GM12878 (cell line): Measurements from ENCODE around the gene FBXW8. TPM values are rescaled to one million over a fixed set of nuclear protein-coding genes. Genes with fewer than 3 reads are reported as not detected.

Experiments
- ATAC-seq: fragments of 200-7000 bp; cut with Tn5 transposase; 3 replicates; pipeline ENCODE4 v1.9.1; 2020; ENCODE audit warnings: mild to moderate bottlenecking, moderate library complexity
- BruUV-seq: library from RNA; stranded (reverse); fragments of 400-500 nt; replicated peaks from 2 replicates; lab custom pipeline; 2021; lab: Mats Ljungman, UMichigan
- CTCF ChIA-PET: fragments of 300-600 bp; sonication (Branson Sonifier 250); formaldehyde crosslinking; extraction: SDS; loops from one replicate; lab custom pipeline; 2021; ENCODE audit warnings: inconsistent platforms; lab: Yijun Ruan, JAX
- POLR2A ChIA-PET: fragments of 350-600 bp; formaldehyde crosslinking; extraction: SDS; loops from one replicate; lab custom pipeline; 2021; ENCODE audit warnings: inconsistent platforms; lab: Charles Lee
- RAD21 ChIA-PET: fragments of 300-600 bp; sonication (Branson Sonifier 250); formaldehyde crosslinking; loops from one replicate; lab custom pipeline; 2023; ENCODE audit warnings: antibody characterized with exemption; ENCODE audit not compliant: unreplicated experiment; lab: Charles Lee
- SMC1A ChIA-PET: fragments of 300-600 bp; sonication (Branson Sonifier 250); formaldehyde crosslinking; loops from one replicate; lab custom pipeline; 2023; ENCODE audit not compliant: unreplicated experiment, uncharacterized antibody; lab: Charles Lee
- DNase-seq: peaks from one replicate; pipeline ENCODE4 v3.0.0-alpha.2; 2011; ENCODE audit warnings: low read depth, low spot score
- FAIRE-seq: peaks from 3 replicates; lab custom pipeline; 2011; peaks lifted over from hg19 to GRCh38; lab: Jason Lieb, UNC
- H2AFZ ChIP-seq: 2 replicates; pipeline ENCODE4 v1.6.0; 2011; ENCODE audit warnings: low read depth, low read length, control low read depth; ENCODE audit not compliant: control insufficient read depth
- H3K27ac ChIP-seq: 2 replicates; pipeline ENCODE4 v1.5.1; 2011; ENCODE audit warnings: control low read depth; ENCODE audit not compliant: control insufficient read depth, insufficient read depth
- H3K27me3 ChIP-seq, 2 experiments: replicated peaks in 1 of 2; 2 replicates each; pipeline versions ENCODE4 v1.6.0 to v1.6.1; 2011; ENCODE audit warnings: low read length in 1 of 2; ENCODE audit not compliant: control insufficient read depth in 2 of 2, insufficient read depth in 2 of 2
- H3K36me3 ChIP-seq, 2 experiments: 2 replicates each; pipeline ENCODE4 v1.5.1; 2011; ENCODE audit warnings: low read length in 1 of 2; ENCODE audit not compliant: control insufficient read depth in 2 of 2, insufficient read depth in 2 of 2
- H3K4me1 ChIP-seq: 2 replicates; pipeline ENCODE4 v1.6.1; 2011; ENCODE audit warnings: mild to moderate bottlenecking, low read length, moderate library complexity, mixed read lengths; ENCODE audit not compliant: control insufficient read depth, insufficient read depth
- H3K4me2 ChIP-seq: 2 replicates; pipeline ENCODE4 v1.6.0; 2011; ENCODE audit warnings: control low read depth; ENCODE audit not compliant: control insufficient read depth, insufficient read depth
- H3K4me3 ChIP-seq: fragments of 200-600 bp; sonication (generic); 2 replicates; pipeline ENCODE4 v1.5.1; 2016
- H3K79me2 ChIP-seq: 2 replicates; pipeline ENCODE4 v1.6.0; 2011; ENCODE audit warnings: low read length; ENCODE audit not compliant: control insufficient read depth, insufficient read depth
- H3K9ac ChIP-seq: 2 replicates; pipeline ENCODE4 v1.8.0; 2011; ENCODE audit warnings: low read length, control low read depth, mixed read lengths; ENCODE audit not compliant: control insufficient read depth, insufficient read depth
- H3K9me3 ChIP-seq: replicated peaks from 3 replicates; pipeline ENCODE4 v1.5.1; 2011; ENCODE audit warnings: mild to moderate bottlenecking, low read length; ENCODE audit not compliant: control insufficient read depth, insufficient read depth
- H4K20me1 ChIP-seq: 2 replicates; pipeline ENCODE4 v1.6.0; 2011; ENCODE audit not compliant: control insufficient read depth, insufficient read depth
- BMI1 ChIP-seq: fragments of 450-650 bp; IDR thresholded peaks from 2 replicates; pipeline ENCODE4 v1.6.1; 2016; ENCODE audit warnings: mild to moderate bottlenecking, moderate library complexity, borderline replicate concordance
- CBX5 ChIP-seq: sonication (generic); IDR thresholded peaks from 2 replicates; pipeline ENCODE4 v1.6.1; 2016; ENCODE audit warnings: low read depth, moderate library complexity, mild to moderate bottlenecking, inconsistent platforms
- CHD2 ChIP-seq: IDR thresholded peaks from 2 replicates; pipeline ENCODE4 v1.6.1; 2011; ENCODE audit warnings: low read depth, low read length, improper control_type of control experiment, borderline replicate concordance
- ETV6 ChIP-seq, 2 experiments: fragments of 450-650 bp in 1 of 2; IDR thresholded peaks in 1 of 2; conservative IDR thresholded peaks in 1 of 2; 2 replicates each; pipeline ENCODE4 v1.6.1; 2014; ENCODE audit warnings: antibody characterized with exemption in 1 of 2, borderline replicate concordance in 1 of 2, low read depth in 1 of 2, mild to moderate bottlenecking in 1 of 2, moderate library complexity in 1 of 2
- MYC ChIP-seq: IDR thresholded peaks from 2 replicates; pipeline ENCODE4 v1.6.1; 2011; ENCODE audit warnings: mild to moderate bottlenecking, low read length, moderate library complexity, inconsistent platforms; ENCODE audit not compliant: insufficient read depth, insufficient replicate concordance, insufficient read length, severe bottlenecking
- NRF1 ChIP-seq: conservative IDR thresholded peaks from 2 replicates; pipeline ENCODE4 v1.6.1; 2011; ENCODE audit warnings: mild to moderate bottlenecking, low read depth, low read length, improper control_type of control experiment
- SIX5 ChIP-seq: IDR thresholded peaks from 2 replicates; pipeline ENCODE4 v1.6.1; 2011; ENCODE audit warnings: mild to moderate bottlenecking, low read depth, low read length, moderate library complexity; ENCODE audit not compliant: severe bottlenecking
- SMC3 ChIP-seq: IDR thresholded peaks from 2 replicates; pipeline ENCODE4 v1.6.1; 2011; ENCODE audit warnings: low read length, improper control_type of control experiment, borderline replicate concordance
- SP1 ChIP-seq: IDR thresholded peaks from one replicate; pipeline ENCODE4 v1.6.1; 2011; ENCODE audit warnings: low read depth, low read length
- YY1 ChIP-seq: IDR thresholded peaks from 2 replicates; pipeline ENCODE4 v1.6.1; 2011; ENCODE audit warnings: low read depth, mild to moderate bottlenecking, low read length
- ZNF217 ChIP-seq: fragments of 450-650 bp; IDR thresholded peaks from 2 replicates; pipeline ENCODE4 v1.6.1; 2017; ENCODE audit warnings: antibody characterized with exemption, mild to moderate bottlenecking
- WGBS: methylation state at CpG from one replicate; pipeline ENCODE4 v1.1.6; 2016; ENCODE audit warnings: low lambda C conversion rate; ENCODE audit not compliant: insufficient replicate concordance, insufficient coverage; ENCODE audit errors: missing lambda C conversion rate; 5-methylcytosine and 5-hydroxymethylcytosine counted together
- in situ Hi-C: fragments of 300-500 bp; cut with MboI; formaldehyde crosslinking; loops from 9 replicates; pipeline ENCODE4 v1.14.3; 2018; ENCODE audit warnings: mixed read lengths
- intact Hi-C: fragments of 100-400 bp; cut with micrococcal nuclease; formaldehyde crosslinking; loops from one replicate; pipeline ENCODE4 v1.14.2; 2022; ENCODE audit not compliant: unreplicated experiment
- polyA plus RNA-seq, 11 experiments: library from polyadenylated mRNA; depleted of rRNA in 4 of 11; unstranded in 6 of 11; stranded (reverse) in 5 of 11; fragments of >200 nt; fragmentation: Nextera tagmentation in 4 of 11; fragmentation: Illumina TruSeq in 1 of 11; extraction: Ambion mirVana in 4 of 11; extraction: Trizol in 1 of 11; gene quantifications; 1 replicate in 1 of 11; 2 replicates in 10 of 11; pipeline versions ENCODE4 v1.2.1 to v1.2.3, GENCODE V29; 2011 to 2016; ENCODE audit warnings: inconsistent platforms in 2 of 11, missing spikeins in 2 of 11, low read depth in 1 of 11
- total RNA-seq, 4 experiments: library from RNA; depleted of rRNA in 3 of 4; stranded (reverse); fragments of >200 nt in 3 of 4; fragmentation: Illumina TruSeq in 1 of 4; extraction: Trizol in 1 of 4; gene quantifications; 2 replicates each; pipeline versions ENCODE4 v1.2.1 to v1.2.3, GENCODE V29; 2013 to 2021
- TF ChIP-seq, protein P1 (sequence below): IDR thresholded peaks from 2 replicates; pipeline ENCODE4 v1.6.1; 2011; ENCODE audit warnings: mild to moderate bottlenecking, low read depth, low read length, moderate library complexity; ENCODE audit not compliant: insufficient replicate concordance
- TF ChIP-seq, protein P2 (sequence below): fragments of 450-650 bp; formaldehyde crosslinking; IDR thresholded peaks from 2 replicates; pipeline ENCODE4 v1.4.0; 2020; ENCODE audit warnings: mild to moderate bottlenecking, moderate library complexity
- TF ChIP-seq, protein P3 (sequence below): fragments of 450-650 bp; conservative IDR thresholded peaks from 2 replicates; pipeline ENCODE4 v1.6.1; 2017; ENCODE audit warnings: mild to moderate bottlenecking, moderate library complexity
- TF ChIP-seq, protein P4 (sequence below): fragments of 450-650 bp; IDR thresholded peaks from 2 replicates; pipeline ENCODE4 v1.6.1; 2018; ENCODE audit warnings: borderline replicate concordance, mild to moderate bottlenecking; ENCODE audit not compliant: partially characterized antibody

The FBXW8 gene
- total and polyA plus RNA-seq, 10 of the 15 experiments (the other 5 are each of a cell fraction or from before 2014, with no cell fraction given) = 0.49 to 7.5 (median 4.4) TPM

DNA sequence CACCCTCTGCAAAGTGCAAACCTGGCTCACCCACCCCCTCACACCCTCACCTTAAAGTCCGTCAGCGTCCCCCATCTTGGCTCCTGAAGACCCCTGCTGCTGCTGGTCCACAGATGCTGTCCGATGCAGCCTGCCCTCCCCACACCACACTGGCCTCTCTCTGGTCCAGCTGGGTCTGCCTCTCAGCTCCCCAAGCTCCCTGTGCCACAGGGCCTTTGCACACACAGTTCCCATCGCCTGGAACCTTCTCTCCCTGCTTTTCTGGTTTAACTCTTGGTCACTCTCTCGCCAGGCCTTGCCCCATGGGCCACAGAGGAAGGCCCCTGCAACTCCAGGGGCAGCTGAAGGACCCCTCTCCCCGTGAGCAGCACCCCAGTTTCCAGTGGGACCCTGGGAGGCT lies 143.5 kb downstream of the FBXW8 start:
- H3K79me2 ChIP-seq = no peaks in the 10 kb centered on the region
- no peak overlapping the region for H3K4me3 ChIP-seq
- ChIA-PET RAD21 (no interaction called here), SMC1A (no interaction called here), CTCF (interaction anchor here (1.0 kb wide), 1 partner anchor 28 kb away, joined by 3 read pairs; no protein-coding TSS in a partner anchor), POLR2A (no interaction called here)
- H3K36me3 ChIP-seq = no peaks in the 10 kb centered on the region; a peak in 1 of 4 replicates
- no peaks in the 10 kb centered on the region for H3K9me3 ChIP-seq
- ATAC-seq (no peak), DNase-seq (no peak), FAIRE-seq (no peak)
- intact Hi-C loops (no loop called here), in situ Hi-C loops (no loop called here)
- H3K9ac ChIP-seq = no peak overlapping the region
- WGBS = 96% methylated on average over 6 of the region's 6 CpGs
- H2AFZ ChIP-seq = no peak overlapping the region
- H3K27me3 ChIP-seq = no peaks in the 10 kb centered on the region
- H3K4me1 ChIP-seq = peaks cover 10% of the 10 kb centered on the region
- no peak overlapping the region for H3K27ac ChIP-seq
- BruUV-seq = no TSS peak
- H3K4me2 ChIP-seq = no peak overlapping the region
- no peaks in the 10 kb centered on the region for H4K20me1 ChIP-seq
- TF ChIP-seq CBX5 = no peak
- TF ChIP-seq NRF1 = no peak
- TF ChIP-seq, protein P1, sequence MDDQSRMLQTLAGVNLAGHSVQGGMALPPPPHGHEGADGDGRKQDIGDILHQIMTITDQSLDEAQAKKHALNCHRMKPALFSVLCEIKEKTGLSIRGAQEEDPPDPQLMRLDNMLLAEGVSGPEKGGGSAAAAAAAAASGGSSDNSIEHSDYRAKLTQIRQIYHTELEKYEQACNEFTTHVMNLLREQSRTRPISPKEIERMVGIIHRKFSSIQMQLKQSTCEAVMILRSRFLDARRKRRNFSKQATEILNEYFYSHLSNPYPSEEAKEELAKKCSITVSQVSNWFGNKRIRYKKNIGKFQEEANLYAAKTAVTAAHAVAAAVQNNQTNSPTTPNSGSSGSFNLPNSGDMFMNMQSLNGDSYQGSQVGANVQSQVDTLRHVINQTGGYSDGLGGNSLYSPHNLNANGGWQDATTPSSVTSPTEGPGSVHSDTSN = no peak
- TF ChIP-seq, protein P2, sequence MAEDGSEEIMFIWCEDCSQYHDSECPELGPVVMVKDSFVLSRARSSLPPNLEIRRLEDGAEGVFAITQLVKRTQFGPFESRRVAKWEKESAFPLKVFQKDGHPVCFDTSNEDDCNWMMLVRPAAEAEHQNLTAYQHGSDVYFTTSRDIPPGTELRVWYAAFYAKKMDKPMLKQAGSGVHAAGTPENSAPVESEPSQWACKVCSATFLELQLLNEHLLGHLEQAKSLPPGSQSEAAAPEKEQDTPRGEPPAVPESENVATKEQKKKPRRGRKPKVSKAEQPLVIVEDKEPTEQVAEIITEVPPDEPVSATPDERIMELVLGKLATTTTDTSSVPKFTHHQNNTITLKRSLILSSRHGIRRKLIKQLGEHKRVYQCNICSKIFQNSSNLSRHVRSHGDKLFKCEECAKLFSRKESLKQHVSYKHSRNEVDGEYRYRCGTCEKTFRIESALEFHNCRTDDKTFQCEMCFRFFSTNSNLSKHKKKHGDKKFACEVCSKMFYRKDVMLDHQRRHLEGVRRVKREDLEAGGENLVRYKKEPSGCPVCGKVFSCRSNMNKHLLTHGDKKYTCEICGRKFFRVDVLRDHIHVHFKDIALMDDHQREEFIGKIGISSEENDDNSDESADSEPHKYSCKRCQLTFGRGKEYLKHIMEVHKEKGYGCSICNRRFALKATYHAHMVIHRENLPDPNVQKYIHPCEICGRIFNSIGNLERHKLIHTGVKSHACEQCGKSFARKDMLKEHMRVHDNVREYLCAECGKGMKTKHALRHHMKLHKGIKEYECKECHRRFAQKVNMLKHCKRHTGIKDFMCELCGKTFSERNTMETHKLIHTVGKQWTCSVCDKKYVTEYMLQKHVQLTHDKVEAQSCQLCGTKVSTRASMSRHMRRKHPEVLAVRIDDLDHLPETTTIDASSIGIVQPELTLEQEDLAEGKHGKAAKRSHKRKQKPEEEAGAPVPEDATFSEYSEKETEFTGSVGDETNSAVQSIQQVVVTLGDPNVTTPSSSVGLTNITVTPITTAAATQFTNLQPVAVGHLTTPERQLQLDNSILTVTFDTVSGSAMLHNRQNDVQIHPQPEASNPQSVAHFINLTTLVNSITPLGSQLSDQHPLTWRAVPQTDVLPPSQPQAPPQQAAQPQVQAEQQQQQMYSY (CRISPR knock-in tag) = no peak
- no peak for TF ChIP-seq CHD2
- TF ChIP-seq, protein P3, sequence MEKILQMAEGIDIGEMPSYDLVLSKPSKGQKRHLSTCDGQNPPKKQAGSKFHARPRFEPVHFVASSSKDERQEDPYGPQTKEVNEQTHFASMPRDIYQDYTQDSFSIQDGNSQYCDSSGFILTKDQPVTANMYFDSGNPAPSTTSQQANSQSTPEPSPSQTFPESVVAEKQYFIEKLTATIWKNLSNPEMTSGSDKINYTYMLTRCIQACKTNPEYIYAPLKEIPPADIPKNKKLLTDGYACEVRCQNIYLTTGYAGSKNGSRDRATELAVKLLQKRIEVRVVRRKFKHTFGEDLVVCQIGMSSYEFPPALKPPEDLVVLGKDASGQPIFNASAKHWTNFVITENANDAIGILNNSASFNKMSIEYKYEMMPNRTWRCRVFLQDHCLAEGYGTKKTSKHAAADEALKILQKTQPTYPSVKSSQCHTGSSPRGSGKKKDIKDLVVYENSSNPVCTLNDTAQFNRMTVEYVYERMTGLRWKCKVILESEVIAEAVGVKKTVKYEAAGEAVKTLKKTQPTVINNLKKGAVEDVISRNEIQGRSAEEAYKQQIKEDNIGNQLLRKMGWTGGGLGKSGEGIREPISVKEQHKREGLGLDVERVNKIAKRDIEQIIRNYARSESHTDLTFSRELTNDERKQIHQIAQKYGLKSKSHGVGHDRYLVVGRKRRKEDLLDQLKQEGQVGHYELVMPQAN = no peak
- no peak for TF ChIP-seq BMI1
- no peak for TF ChIP-seq SIX5
- TF ChIP-seq MYC = no peak
- no peak for TF ChIP-seq SP1
- TF ChIP-seq, protein P4, sequence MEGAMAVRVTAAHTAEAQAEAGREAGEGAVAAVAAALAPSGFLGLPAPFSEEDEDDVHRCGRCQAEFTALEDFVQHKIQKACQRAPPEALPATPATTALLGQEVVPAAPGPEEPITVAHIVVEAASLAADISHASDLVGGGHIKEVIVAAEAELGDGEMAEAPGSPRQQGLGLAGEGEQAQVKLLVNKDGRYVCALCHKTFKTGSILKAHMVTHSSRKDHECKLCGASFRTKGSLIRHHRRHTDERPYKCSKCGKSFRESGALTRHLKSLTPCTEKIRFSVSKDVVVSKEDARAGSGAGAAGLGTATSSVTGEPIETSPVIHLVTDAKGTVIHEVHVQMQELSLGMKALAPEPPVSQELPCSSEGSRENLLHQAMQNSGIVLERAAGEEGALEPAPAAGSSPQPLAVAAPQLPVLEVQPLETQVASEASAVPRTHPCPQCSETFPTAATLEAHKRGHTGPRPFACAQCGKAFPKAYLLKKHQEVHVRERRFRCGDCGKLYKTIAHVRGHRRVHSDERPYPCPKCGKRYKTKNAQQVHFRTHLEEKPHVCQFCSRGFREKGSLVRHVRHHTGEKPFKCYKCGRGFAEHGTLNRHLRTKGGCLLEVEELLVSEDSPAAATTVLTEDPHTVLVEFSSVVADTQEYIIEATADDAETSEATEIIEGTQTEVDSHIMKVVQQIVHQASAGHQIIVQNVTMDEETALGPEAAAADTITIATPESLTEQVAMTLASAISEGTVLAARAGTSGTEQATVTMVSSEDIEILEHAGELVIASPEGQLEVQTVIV = no peak
- no peak for TF ChIP-seq ETV6 (conservative IDR thresholded peaks at IDR 0.05 in 1 of 2, IDR thresholded peaks at IDR 0.05 in 1 of 2; ENCODE audit: borderline replicate concordance in 1 of 2, low read depth in 1 of 2)
- no peak for TF ChIP-seq SMC3
- TF ChIP-seq YY1 = no peak
- no peak for TF ChIP-seq ZNF217
